Myocyte (in vitro differentiated cells): ENCODE results near the gene RBL1. TPM values are rescaled to one million over a fixed set of nuclear protein-coding genes. Genes with fewer than 3 reads are reported as not detected.

Experiments used
- DNase-seq: peaks from one replicate; pipeline ENCODE4 v3.0.0-alpha.2; 2012; ENCODE audit warnings: low read depth
- total RNA-seq: library from RNA; depleted of rRNA; stranded (reverse); fragments of >200 nt; gene quantifications from 2 replicates; pipeline ENCODE4 v1.2.3, GENCODE V29; 2014

RBL1 gene
- total RNA-seq, 1 donor from 2014 or later: 2.3 TPM

GRCh38 chr20:36951198-36951978, 144.4 kb downstream of the RBL1 start, which contains the start of gene SAMHD1:
SAMHD1 (minus strand) TSS chr20:36951708; CDS start chr20:36951643, 65 bp downstream.
- peak; percentile 99 for DNase-seq

DNA sequence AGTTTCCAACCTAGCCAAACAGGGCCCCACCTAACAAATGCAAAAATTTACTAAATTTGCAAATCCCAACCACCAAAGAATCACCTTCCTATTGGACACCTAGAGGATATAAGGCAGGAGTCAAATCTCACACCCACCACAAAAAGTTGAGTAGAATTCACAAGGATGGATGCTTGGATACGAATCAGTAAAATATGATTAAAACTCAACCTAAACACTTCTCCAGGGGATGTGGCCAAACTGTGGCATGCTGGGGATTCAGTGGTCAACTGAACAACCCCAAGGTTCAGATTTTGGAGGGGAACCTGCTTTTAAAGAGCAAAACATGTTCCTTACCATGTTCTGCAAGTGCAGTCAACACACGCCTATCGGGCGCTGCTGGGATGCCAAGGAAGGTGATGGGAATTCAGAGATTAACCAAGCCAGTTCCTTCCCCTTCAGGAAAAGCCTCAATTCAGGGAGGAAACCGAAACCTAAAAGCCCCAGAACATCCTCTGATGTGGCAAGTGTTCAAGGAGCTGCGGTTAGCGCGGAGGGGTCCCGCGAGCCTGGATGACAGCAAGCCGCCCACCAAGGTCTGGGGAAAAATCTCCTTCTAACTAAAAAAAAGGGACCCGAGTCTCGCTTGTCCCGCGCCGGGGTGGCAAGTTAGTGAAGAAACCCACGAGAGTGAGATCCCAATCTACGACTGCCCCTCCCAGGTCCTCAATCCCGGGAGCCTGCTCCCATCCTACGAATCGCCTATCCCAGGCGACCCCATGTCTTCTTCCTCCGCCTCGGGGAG, 145.2 kb downstream of the RBL1 start:
- DNase-seq: no peak

Other genes starting within 250 kb of the RBL1 start
- not detected in 2 replicates for gene TLDC2, start 219.9 kb downstream of the RBL1 start, total RNA-seq
- gene SAMHD1, start 144.3 kb downstream of the RBL1 start, total RNA-seq: 15.9 and 20.8 TPM in 2 replicates
- gene RPN2, start 83.3 kb upstream of the RBL1 start, total RNA-seq: 217 and 252 TPM in 2 replicates
- 6.6 and 7.0 TPM in 2 replicates for gene MROH8, start 83.6 kb upstream of the RBL1 start, total RNA-seq
- not detected in 2 replicates for gene GHRH, start 165.8 kb upstream of the RBL1 start, total RNA-seq
- 11.4 and 12.3 TPM in 2 replicates for gene MANBAL, start 193.7 kb upstream of the RBL1 start, total RNA-seq